ENCODE results near the gene KIF6.

Gene KIF6

DNA sequence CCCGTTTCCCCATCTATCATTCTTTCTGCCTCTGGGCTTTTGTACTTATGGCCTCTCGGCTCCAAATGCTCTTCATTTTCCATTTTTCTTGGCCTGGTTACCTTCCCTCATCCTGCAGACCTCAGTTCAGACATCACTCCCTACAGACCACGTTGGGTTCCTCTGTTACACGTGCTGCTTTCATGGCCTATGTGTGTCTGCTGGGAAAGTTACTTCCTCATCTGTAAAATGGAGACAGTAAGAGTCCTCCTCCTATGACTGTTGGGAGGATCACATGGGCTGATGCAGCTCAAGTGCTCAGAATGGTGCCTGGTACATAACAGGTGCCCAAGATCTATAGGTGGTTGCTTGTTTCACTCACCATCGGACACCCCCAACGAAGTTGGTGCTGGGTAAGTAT, 424.5 kb downstream of the KIF6 start:
- Histone ChIP-seq H4K20me1 (ENCODE audit: insufficient read depth, low read length, poor library complexity, severe bottlenecking) (no peaks in the 10 kb centered on the region), H3K4me2 (ENCODE audit: low read depth, low read length, poor library complexity, severe bottlenecking) (no peak overlapping the region), H3K4me3 (ENCODE audit: low read length, poor library complexity, severe bottlenecking) (no peak overlapping the region), H3K36me3 (ENCODE audit: insufficient read depth, low read length) (no peaks in the 10 kb centered on the region), H3K9me2 (replicated peaks; ENCODE audit: low read depth, low read length) (no peaks in the 10 kb centered on the region), H3K27me3 (ENCODE audit: insufficient read depth, low read length, poor library complexity, severe bottlenecking) (no peaks in the 10 kb centered on the region), H3K9me3 (ENCODE audit: insufficient read depth, low read depth, low read length) (no peaks in the 10 kb centered on the region), H3K79me2 (ENCODE audit: insufficient read depth, low read length) (no peaks in the 10 kb centered on the region), H3F3A (ENCODE audit: low read depth) (no peaks in the 10 kb centered on the region), H3K9ac (ENCODE audit: low read depth, low read length, poor library complexity, severe bottlenecking) (no peak overlapping the region), H2AFZ (ENCODE audit: low read length) (no peak overlapping the region), H3K4me1 (ENCODE audit: insufficient read depth, low read length, poor library complexity, severe bottlenecking) (no peaks in the 10 kb centered on the region)
- no peak for TF ChIP-seq EZH2phosphoT487 (IDR thresholded peaks at IDR 0.05; ENCODE audit: borderline replicate concordance)
- TF ChIP-seq, protein P1, sequence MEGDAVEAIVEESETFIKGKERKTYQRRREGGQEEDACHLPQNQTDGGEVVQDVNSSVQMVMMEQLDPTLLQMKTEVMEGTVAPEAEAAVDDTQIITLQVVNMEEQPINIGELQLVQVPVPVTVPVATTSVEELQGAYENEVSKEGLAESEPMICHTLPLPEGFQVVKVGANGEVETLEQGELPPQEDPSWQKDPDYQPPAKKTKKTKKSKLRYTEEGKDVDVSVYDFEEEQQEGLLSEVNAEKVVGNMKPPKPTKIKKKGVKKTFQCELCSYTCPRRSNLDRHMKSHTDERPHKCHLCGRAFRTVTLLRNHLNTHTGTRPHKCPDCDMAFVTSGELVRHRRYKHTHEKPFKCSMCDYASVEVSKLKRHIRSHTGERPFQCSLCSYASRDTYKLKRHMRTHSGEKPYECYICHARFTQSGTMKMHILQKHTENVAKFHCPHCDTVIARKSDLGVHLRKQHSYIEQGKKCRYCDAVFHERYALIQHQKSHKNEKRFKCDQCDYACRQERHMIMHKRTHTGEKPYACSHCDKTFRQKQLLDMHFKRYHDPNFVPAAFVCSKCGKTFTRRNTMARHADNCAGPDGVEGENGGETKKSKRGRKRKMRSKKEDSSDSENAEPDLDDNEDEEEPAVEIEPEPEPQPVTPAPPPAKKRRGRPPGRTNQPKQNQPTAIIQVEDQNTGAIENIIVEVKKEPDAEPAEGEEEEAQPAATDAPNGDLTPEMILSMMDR (conservative IDR thresholded peaks at IDR 0.05; ENCODE audit: low read length), result no peak

DNA sequence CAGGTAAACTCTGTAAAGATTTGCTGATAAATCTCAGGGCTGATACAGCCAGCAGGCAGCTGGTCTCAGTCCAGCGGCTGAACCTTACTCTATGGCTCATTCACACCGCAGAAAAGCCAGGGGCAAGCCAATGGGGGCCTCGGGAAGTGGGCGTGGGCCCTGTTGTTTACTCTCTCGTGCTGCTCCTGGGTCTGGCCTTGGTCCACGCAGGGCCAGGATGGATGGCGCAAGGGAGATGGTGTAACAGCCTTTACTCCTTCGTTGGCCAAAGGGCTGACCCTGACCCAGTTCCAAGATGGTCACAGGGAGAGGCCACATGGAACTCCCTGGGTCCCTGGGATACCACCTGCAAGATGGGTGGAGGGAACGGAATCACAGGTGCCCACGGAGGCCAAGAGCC, 427.1 kb downstream of the KIF6 start:
- Histone ChIP-seq H3K9ac (ENCODE audit: low read depth, low read length, poor library complexity, severe bottlenecking) (no peak overlapping the region), H3K27me3 (ENCODE audit: insufficient read depth, low read length, poor library complexity, severe bottlenecking) (no peaks in the 10 kb centered on the region), H3K4me1 (ENCODE audit: insufficient read depth, low read length, poor library complexity, severe bottlenecking) (no peaks in the 10 kb centered on the region), H3K4me3 (ENCODE audit: low read length, poor library complexity, severe bottlenecking) (no peak overlapping the region), H4K20me1 (ENCODE audit: insufficient read depth, low read length, poor library complexity, severe bottlenecking) (no peaks in the 10 kb centered on the region), H2AFZ (ENCODE audit: low read length) (no peak overlapping the region), H3K36me3 (ENCODE audit: insufficient read depth, low read length) (no peaks in the 10 kb centered on the region), H3F3A (ENCODE audit: low read depth) (no peaks in the 10 kb centered on the region), H3K9me3 (ENCODE audit: insufficient read depth, low read depth, low read length) (no peaks in the 10 kb centered on the region), H3K79me2 (ENCODE audit: insufficient read depth, low read length) (no peaks in the 10 kb centered on the region), H3K4me2 (ENCODE audit: low read depth, low read length, poor library complexity, severe bottlenecking) (no peak overlapping the region), H3K9me2 (replicated peaks; ENCODE audit: low read depth, low read length) (no peaks in the 10 kb centered on the region)
- TF ChIP-seq, protein P1 (conservative IDR thresholded peaks at IDR 0.05; ENCODE audit: low read length), result no peak
- no peak for TF ChIP-seq EZH2phosphoT487 (IDR thresholded peaks at IDR 0.05; ENCODE audit: borderline replicate concordance)

DNA sequence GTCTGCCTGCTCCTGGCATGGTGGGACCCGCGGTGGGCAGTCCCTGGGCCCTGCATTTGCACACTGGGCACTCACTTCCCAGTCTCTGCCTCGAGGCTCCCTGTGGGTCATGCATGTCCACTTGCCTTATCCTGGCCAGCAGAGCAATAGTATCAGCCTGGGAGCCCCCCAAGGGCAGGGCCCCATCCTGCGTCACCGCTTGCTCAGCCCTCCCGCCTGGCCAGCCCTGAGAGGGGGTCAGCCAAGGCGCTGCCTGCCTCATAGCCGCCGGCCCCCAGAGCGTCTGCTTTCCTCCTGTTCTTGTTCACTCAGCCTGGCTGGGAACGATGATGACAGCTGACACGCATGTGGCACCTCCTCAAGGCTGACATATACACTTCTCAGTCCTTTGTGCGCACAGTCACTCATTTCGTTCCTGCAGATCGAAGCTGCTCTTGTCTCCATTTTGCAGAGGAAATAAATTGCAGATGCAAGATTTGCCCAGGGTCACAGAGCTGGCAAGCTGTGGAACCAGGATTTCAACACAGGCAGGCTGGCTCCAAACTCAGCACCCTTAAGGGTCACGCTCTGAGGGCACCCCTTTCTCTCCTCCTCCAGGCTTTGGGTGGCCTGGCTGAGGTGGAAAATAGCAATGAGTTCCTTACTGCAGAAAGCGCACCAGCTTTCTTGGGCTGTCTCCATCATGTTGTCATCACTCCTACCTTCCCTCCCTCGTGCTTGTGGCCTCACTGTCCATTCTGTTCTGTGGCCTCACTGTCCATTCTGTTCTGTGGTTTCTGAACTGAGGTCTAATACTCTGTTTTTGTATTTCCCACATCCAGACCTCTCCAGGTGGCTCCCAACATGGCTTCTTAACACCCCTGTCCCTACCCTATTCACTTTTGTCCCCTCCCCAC, 428.2 kb downstream of the KIF6 start:
- no peaks in the 10 kb centered on the region for H3K9me3 ChIP-seq (ENCODE audit: insufficient read depth, low read depth, low read length)
- H4K20me1 ChIP-seq (ENCODE audit: insufficient read depth, low read length, poor library complexity, severe bottlenecking), result no peaks in the 10 kb centered on the region
- no peaks in the 10 kb centered on the region for H3K9me2 ChIP-seq (replicated peaks; ENCODE audit: low read depth, low read length)
- H3F3A ChIP-seq (ENCODE audit: low read depth), result no peaks in the 10 kb centered on the region
- no peaks in the 10 kb centered on the region for H3K36me3 ChIP-seq (ENCODE audit: insufficient read depth, low read length)
- H3K79me2 ChIP-seq (ENCODE audit: insufficient read depth, low read length), result no peaks in the 10 kb centered on the region
- no peak overlapping the region for H3K4me3 ChIP-seq (ENCODE audit: low read length, poor library complexity, severe bottlenecking)
- no peak overlapping the region for H3K4me2 ChIP-seq (ENCODE audit: low read depth, low read length, poor library complexity, severe bottlenecking)
- TF ChIP-seq, protein P1 (conservative IDR thresholded peaks at IDR 0.05; ENCODE audit: low read length), result no peak
- H3K4me1 ChIP-seq (ENCODE audit: insufficient read depth, low read length, poor library complexity, severe bottlenecking), result no peaks in the 10 kb centered on the region
- no peak overlapping the region for H2AFZ ChIP-seq (ENCODE audit: low read length)
- no peak overlapping the region for H3K9ac ChIP-seq (ENCODE audit: low read depth, low read length, poor library complexity, severe bottlenecking)
- H3K27me3 ChIP-seq (ENCODE audit: insufficient read depth, low read length, poor library complexity, severe bottlenecking), result no peaks in the 10 kb centered on the region

All from Loucy (cell line).